Body of pancreas (tissue), 4 donors: ENCODE results near the gene TTC38. TPM values are rescaled to one million over a fixed set of nuclear protein-coding genes. Genes with fewer than 3 reads are reported as not detected.

Experiments used
- ATAC-seq: fragments of 150-250 bp; one replicate; pipeline ENCODE4 v1.9.1; 2016
- DNase-seq, 4 donors: peaks; one replicate each; pipeline ENCODE4 v3.0.0-alpha.2; 2019
- H3K27ac ChIP-seq, 4 donors: fragments of 200-600 bp; sonication (generic); 1 replicate in 3 of 4; 2 replicates in 1 of 4; pipeline versions ENCODE4 v1.5.1 to v1.6.1; 2016 to 2019; ENCODE audit warnings: mild to moderate bottlenecking in 1 of 4, mixed read lengths in 1 of 4, moderate library complexity in 1 of 4
- H3K27me3 ChIP-seq, 2 donors: fragments of 200-600 bp; sonication (generic); one replicate each; pipeline ENCODE4 v1.6.0; 2016; ENCODE audit warnings: mild to moderate bottlenecking in 1 of 2
- H3K36me3 ChIP-seq, 2 donors: fragments of 200-600 bp; sonication (generic); replicated peaks in 1 of 2; 2 replicates each; pipeline ENCODE4 v1.5.1; 2016; ENCODE audit warnings: low read depth in 2 of 2; ENCODE audit not compliant: insufficient read depth in 1 of 2
- H3K4me1 ChIP-seq: fragments of 200-600 bp; sonication (generic); one replicate; pipeline ENCODE4 v1.6.0; 2016
- H3K4me3 ChIP-seq, 2 donors: fragments of 200-600 bp; sonication (generic); 1 replicate in 1 of 2; 2 replicates in 1 of 2; pipeline ENCODE4 v1.5.1; 2016 to 2019
- H3K9me3 ChIP-seq, 3 donors: fragments of 200-600 bp; sonication (generic); 1 replicate in 2 of 3; 2 replicates in 1 of 3; pipeline ENCODE4 v1.5.1; 2016
- CTCF ChIP-seq, 7 experiments: fragments of 450-650 bp in 4 of 7; fragments of 200-600 bp in 3 of 7; sonication (generic) in 3 of 7; IDR thresholded peaks; one replicate each; pipeline ENCODE4 v1.5.1; 2016 to 2019; ENCODE audit warnings: antibody characterized with exemption in 7 of 7
- POLR2A ChIP-seq, 3 donors: fragments of 450-650 bp; IDR thresholded peaks; one replicate each; pipeline ENCODE4 v1.6.1; 2016; ENCODE audit warnings: antibody characterized with exemption in 3 of 3, mild to moderate bottlenecking in 2 of 3
- WGBS, 2 donors: methylation state at CpG; one replicate each; pipeline ENCODE4 v1.1.5; 2017; 5-methylcytosine and 5-hydroxymethylcytosine counted together
- intact Hi-C: fragments of 100-400 bp; cut with DNase I; formaldehyde crosslinking; loops from one replicate; pipeline ENCODE4 v1.15.1; 2023
- total RNA-seq, 2 donors: library from RNA; depleted of rRNA; stranded (reverse); fragments of >200 nt; gene quantifications; one replicate each; pipeline ENCODE4 v1.1.0, GENCODE V29; 2016

The TTC38 gene
- total RNA-seq, 2 donors from 2014 or later, result 38.4 to 113 TPM

DNA sequence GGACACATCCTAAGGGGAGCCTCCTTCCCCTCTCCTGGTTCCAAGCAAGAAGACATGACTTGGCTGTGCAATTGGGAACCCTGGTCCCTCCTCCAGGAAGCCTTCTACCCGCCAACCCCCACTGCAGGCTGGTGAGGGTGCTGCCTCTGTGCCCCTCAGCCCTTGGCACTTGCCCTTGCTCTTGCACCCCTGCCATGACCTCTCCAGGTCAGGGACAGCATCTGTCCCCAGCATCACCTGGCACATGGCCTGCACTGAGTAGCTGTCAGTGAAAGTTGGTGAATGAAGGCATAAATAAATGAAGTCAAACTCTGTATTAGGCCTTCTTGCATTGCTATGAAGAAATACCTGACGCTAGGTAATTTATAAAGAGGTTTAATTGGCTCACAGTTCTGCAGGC is 27.0 kb downstream of the TTC38 start:
- Histone ChIP-seq H3K36me3 (peaks cover 0 to 4% of the 10 kb centered on the region in 2 donors), H3K4me3 (no peak overlapping the region), H3K9me3 (no peaks in the 10 kb centered on the region), H3K4me1 (peaks cover 18% of the 10 kb centered on the region), H3K27ac (no peak overlapping the region), H3K27me3 (no peaks in the 10 kb centered on the region)
- WGBS, 2 donors, result 89 to 90% methylated on average over 2 of the region's 2 CpGs
- intact Hi-C loops, result no loop called here
- TF ChIP-seq CTCF (IDR thresholded peaks at IDR 0.05) (no peak), POLR2A (IDR thresholded peaks at IDR 0.05) (no peak)
- DNase-seq, result no peak
- ATAC-seq, result no peak

DNA sequence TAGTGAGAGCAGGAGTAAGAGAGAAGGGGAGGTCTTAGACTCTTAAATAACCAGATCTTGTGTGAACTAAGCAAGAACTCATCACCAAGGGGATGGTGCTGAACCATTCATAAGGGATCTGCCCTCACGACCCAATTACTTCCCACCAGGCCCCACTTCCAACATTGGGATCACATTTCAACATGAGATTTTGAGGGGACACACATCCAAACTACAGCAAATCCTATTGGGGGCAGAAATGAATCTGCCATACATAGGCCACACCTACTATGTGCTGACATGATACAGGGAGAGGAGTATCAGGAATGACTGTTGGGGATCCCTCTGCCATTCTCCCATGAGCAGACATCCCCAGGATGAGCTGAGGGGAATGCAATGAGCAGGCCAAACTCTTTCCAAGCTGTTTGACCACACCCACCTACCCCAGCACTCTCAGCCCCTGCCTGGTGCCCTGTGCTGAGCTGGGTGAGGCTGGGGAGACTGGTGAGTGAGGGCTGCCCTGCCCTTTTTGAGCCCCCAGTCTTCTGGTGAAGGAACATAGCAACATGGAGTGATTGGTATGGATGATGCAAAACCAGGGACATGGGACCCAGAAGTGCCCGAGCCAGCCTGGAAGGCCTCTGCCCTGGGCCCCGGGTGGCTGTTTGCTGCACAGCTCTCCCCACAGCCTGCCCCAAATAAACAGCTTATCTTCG is 27.6 kb downstream of the TTC38 start:
- no peak for ATAC-seq
- no peaks in the 10 kb centered on the region for H3K9me3 ChIP-seq
- TF ChIP-seq POLR2A (IDR thresholded peaks at IDR 0.05) (no peak), CTCF (IDR thresholded peaks at IDR 0.05) (no peak)
- H3K36me3 ChIP-seq, result peaks cover 0 to 2% of the 10 kb centered on the region in 2 donors
- no peaks in the 10 kb centered on the region for H3K27me3 ChIP-seq
- H3K4me1 ChIP-seq, result peaks cover 18% of the 10 kb centered on the region
- intact Hi-C loops, result no loop called here
- DNase-seq, result no peak
- peak overlapping the region in 2 of 4 donors; percentile 91 to 92 for H3K27ac ChIP-seq
- H3K4me3 ChIP-seq, result no peak overlapping the region
- WGBS, 2 donors, result 73 to 93% methylated on average over 3 to 4 of the region's 4 CpGs

GRCh38 chr22:46296257-46297150 is 28.7 kb downstream of the TTC38 start, which contains the start of gene GTSE1:
GTSE1 (plus strand) TSS chr22:46296870; CDS start chr22:46297401, 531 bp downstream.
- peak; percentile 26 to 88 (median 80) for TF ChIP-seq POLR2A (IDR thresholded peaks at IDR 0.05)
- TF ChIP-seq CTCF (IDR thresholded peaks at IDR 0.05), result peak in 5 of 7 experiments; percentile 8 to 50 (median 39)
- ATAC-seq, result peak; percentile 99

GRCh38 chr22:46297151-46297812 is 29.5 kb downstream of the TTC38 start:
- no peaks in the 10 kb centered on the region for H3K9me3 ChIP-seq
- H3K36me3 ChIP-seq, result no peaks in the 10 kb centered on the region
- 4 to 6% methylated on average over 20 to 32 of the region's 32 CpGs for WGBS, 2 donors
- DNase-seq (peak in 3 of 4 donors; percentile 14 to 35 (median 27)), ATAC-seq (no peak)
- H3K4me1 ChIP-seq, result peaks cover 18% of the 10 kb centered on the region
- no peak overlapping the region for H3K27ac ChIP-seq
- H3K4me3 ChIP-seq, result peak overlapping the region in 1 of 2 donors; percentile 9
- intact Hi-C loops, result no loop called here
- TF ChIP-seq CTCF (IDR thresholded peaks at IDR 0.05), result no peak
- TF ChIP-seq POLR2A (IDR thresholded peaks at IDR 0.05), result no peak
- no peaks in the 10 kb centered on the region for H3K27me3 ChIP-seq

More at GRCh38 chr22:46296257-46297150, 28.7 kb downstream of the TTC38 start, which contains the start of gene GTSE1:
- intact Hi-C loops, result no loop called here
- peaks cover 0 to 2% of the 10 kb centered on the region in 2 donors for H3K36me3 ChIP-seq
- DNase-seq, result peak; percentile 97 to 99 (median 99)
- no peaks in the 10 kb centered on the region for H3K27me3 ChIP-seq
- H3K4me3 ChIP-seq, result peak within 1 kb of the TSS; percentile 0 to 14
- H3K27ac ChIP-seq, result peak within 1 kb of the TSS; percentile 63 to 92 (median 87)
- H3K4me1 ChIP-seq, result peaks cover 18% of the 10 kb centered on the region
- no peaks in the 10 kb centered on the region for H3K9me3 ChIP-seq
- 3 to 4% methylated on average over 26 to 49 of the region's 76 CpGs for WGBS, 2 donors
